Loucy (cell line): ENCODE measurements around the gene MUC5B.

Source experiments
- H2AFZ ChIP-seq: fragments of 200-600 bp; sonication (generic); 2 replicates; pipeline ENCODE4 v1.6.0; 2016; ENCODE audit warnings: antibody characterized with exemption, mild to moderate bottlenecking, low read length, moderate library complexity
- H3F3A ChIP-seq: fragments of 200-600 bp; 2 replicates; pipeline ENCODE4 v1.6.0; 2016; ENCODE audit warnings: antibody characterized with exemption, low read depth, mild to moderate bottlenecking
- H3K27me3 ChIP-seq: fragments of 200-600 bp; sonication (generic); 2 replicates; pipeline ENCODE4 v1.6.1; 2014; ENCODE audit warnings: low read length, mild to moderate bottlenecking; ENCODE audit not compliant: insufficient read depth, poor library complexity, severe bottlenecking
- H3K36me3 ChIP-seq: fragments of 200-600 bp; sonication (generic); 2 replicates; pipeline ENCODE4 v1.6.1; 2016; ENCODE audit warnings: low read length; ENCODE audit not compliant: insufficient read depth
- H3K4me1 ChIP-seq: fragments of 200-600 bp; sonication (generic); 2 replicates; pipeline ENCODE4 v1.5.1; 2014; ENCODE audit warnings: low read length, mild to moderate bottlenecking; ENCODE audit not compliant: insufficient read depth, poor library complexity, severe bottlenecking
- H3K4me2 ChIP-seq: fragments of 200-600 bp; sonication (generic); 2 replicates; pipeline ENCODE4 v1.6.0; 2014; ENCODE audit warnings: antibody characterized with exemption, low read length, low read depth, mild to moderate bottlenecking; ENCODE audit not compliant: poor library complexity, severe bottlenecking
- H3K4me3 ChIP-seq: fragments of 200-600 bp; sonication (generic); 2 replicates; pipeline ENCODE4 v1.5.1; 2014; ENCODE audit warnings: low read length, mild to moderate bottlenecking, mixed read lengths; ENCODE audit not compliant: poor library complexity, severe bottlenecking
- H3K79me2 ChIP-seq: fragments of 200-600 bp; sonication (generic); 2 replicates; pipeline ENCODE4 v1.6.1; 2014; ENCODE audit warnings: low read length; ENCODE audit not compliant: insufficient read depth
- H3K9ac ChIP-seq: fragments of 200-600 bp; sonication (generic); 2 replicates; pipeline ENCODE4 v1.6.0; 2014; ENCODE audit warnings: mild to moderate bottlenecking, low read depth, low read length, moderate library complexity; ENCODE audit not compliant: poor library complexity, severe bottlenecking
- H3K9me2 ChIP-seq: fragments of 200-600 bp; sonication (generic); replicated peaks from 2 replicates; pipeline ENCODE4 v1.6.1; 2016; ENCODE audit warnings: low read depth, low read length, mixed read lengths
- H3K9me3 ChIP-seq: fragments of 200-600 bp; sonication (generic); 2 replicates; pipeline ENCODE4 v1.6.1; 2014; ENCODE audit warnings: mild to moderate bottlenecking, antibody characterized with exemption, low read length, low read depth; ENCODE audit not compliant: insufficient read depth
- H4K20me1 ChIP-seq: fragments of 200-600 bp; sonication (generic); 2 replicates; pipeline ENCODE4 v1.6.0; 2014; ENCODE audit warnings: antibody characterized with exemption, low read length, mild to moderate bottlenecking; ENCODE audit not compliant: insufficient read depth, poor library complexity, severe bottlenecking
- EZH2phosphoT487 ChIP-seq: fragments of 200-600 bp; IDR thresholded peaks from 2 replicates; pipeline ENCODE4 v1.6.1; 2018; ENCODE audit warnings: antibody characterized with exemption, mild to moderate bottlenecking, moderate library complexity, borderline replicate concordance
- TF ChIP-seq, protein P1 (sequence below): fragments of 200-600 bp; sonication (generic); conservative IDR thresholded peaks from 2 replicates; pipeline ENCODE4 v1.5.1; 2014; ENCODE audit warnings: mild to moderate bottlenecking, antibody characterized with exemption, low read length

The MUC5B gene

DNA sequence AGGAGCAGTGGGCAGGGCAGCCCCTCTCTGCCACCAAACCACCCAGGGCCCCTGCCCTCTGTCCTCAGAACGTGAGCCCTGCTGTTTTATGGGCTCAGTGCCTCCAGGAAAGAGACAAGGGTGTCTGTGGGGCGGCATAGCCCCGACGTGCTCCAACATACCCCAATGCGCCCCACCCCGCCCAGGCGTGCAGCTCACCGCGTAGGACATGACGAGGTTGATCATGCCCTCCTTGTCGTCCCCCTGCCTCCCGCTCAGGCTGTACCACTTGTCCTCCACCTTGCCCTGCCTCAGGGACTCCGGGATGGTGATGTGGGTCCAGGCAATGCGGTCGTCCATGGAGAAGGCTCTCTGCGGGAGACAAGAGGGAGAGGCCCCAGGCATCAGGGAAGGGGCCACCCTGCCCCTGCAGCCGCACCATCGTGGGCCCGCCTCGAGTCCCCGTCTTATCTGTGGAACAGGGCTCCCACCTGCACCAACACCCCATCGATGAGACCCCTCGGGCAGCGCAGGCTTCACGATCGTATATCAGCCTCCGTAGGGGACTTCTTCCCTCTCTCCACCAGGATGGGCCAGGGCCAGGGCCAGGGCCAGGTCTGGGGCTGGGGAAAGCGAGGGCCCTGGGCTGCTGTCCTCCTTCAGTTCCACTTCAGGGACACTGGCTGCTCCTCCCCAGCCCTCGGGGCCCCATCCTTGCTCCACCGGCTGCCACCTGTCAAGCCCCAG, 65.7 kb downstream of the MUC5B start:
- no peaks in the 10 kb centered on the region for H3K79me2 ChIP-seq
- H3K4me2 ChIP-seq = no peak overlapping the region
- no peak overlapping the region for H3K9ac ChIP-seq
- no peak overlapping the region for H3K4me3 ChIP-seq
- H4K20me1 ChIP-seq = no peaks in the 10 kb centered on the region
- no peak overlapping the region for H2AFZ ChIP-seq
- no peaks in the 10 kb centered on the region for H3K9me2 ChIP-seq
- TF ChIP-seq, protein P1, sequence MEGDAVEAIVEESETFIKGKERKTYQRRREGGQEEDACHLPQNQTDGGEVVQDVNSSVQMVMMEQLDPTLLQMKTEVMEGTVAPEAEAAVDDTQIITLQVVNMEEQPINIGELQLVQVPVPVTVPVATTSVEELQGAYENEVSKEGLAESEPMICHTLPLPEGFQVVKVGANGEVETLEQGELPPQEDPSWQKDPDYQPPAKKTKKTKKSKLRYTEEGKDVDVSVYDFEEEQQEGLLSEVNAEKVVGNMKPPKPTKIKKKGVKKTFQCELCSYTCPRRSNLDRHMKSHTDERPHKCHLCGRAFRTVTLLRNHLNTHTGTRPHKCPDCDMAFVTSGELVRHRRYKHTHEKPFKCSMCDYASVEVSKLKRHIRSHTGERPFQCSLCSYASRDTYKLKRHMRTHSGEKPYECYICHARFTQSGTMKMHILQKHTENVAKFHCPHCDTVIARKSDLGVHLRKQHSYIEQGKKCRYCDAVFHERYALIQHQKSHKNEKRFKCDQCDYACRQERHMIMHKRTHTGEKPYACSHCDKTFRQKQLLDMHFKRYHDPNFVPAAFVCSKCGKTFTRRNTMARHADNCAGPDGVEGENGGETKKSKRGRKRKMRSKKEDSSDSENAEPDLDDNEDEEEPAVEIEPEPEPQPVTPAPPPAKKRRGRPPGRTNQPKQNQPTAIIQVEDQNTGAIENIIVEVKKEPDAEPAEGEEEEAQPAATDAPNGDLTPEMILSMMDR = no peak
- TF ChIP-seq EZH2phosphoT487 = no peak
- H3F3A ChIP-seq = no peaks in the 10 kb centered on the region
- no peaks in the 10 kb centered on the region for H3K27me3 ChIP-seq
- H3K36me3 ChIP-seq = peaks cover 58% of the 10 kb centered on the region; the same call in 1 of the 2 replicates
- H3K4me1 ChIP-seq = no peaks in the 10 kb centered on the region
- no peaks in the 10 kb centered on the region for H3K9me3 ChIP-seq

DNA sequence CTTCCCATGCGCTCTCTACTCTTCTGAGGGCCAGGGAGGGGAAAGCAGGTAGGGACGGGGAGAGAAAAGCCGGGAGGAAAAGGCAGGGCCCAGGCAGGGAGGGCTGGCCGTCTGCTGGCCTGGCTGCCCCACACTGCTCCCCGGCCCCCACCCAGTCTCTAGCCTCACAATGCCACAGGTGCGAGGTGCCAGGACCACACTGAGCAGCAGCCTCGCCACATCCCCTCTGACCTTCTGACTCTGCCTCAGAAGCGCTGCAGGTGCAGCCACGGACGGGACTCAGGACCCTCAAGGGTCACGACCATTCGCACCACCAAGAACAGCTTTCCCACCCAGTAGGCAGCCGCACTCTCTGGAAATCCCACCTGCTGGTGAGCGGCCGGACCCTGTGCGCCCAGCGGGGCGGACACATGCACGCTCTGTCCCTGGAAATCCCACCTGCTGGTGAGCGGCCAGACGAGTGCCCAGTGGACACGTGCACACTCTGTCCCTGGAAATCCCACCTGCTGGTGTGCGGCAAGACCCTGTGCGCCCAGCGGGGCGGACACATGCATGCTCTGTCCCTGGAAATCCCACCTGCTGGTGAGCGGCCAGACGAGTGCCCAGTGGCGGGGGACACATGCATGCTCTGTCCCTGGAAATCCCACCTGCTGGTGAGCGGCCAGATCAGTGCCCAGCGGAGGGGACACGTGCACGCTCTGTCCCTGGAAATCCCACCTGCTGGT, 66.5 kb downstream of the MUC5B start:
- TF ChIP-seq, protein P1 = no peak
- TF ChIP-seq EZH2phosphoT487 = no peak
- Histone ChIP-seq H3K36me3 (peaks cover 56% of the 10 kb centered on the region; the same call in 1 of the 2 replicates), H3F3A (no peaks in the 10 kb centered on the region), H3K9me2 (no peaks in the 10 kb centered on the region), H3K4me1 (no peaks in the 10 kb centered on the region), H3K9ac (no peak overlapping the region), H4K20me1 (no peaks in the 10 kb centered on the region), H3K4me2 (no peak overlapping the region), H3K79me2 (no peaks in the 10 kb centered on the region), H3K9me3 (no peaks in the 10 kb centered on the region), H3K27me3 (no peaks in the 10 kb centered on the region), H2AFZ (no peak overlapping the region), H3K4me3 (no peak overlapping the region)

- Histone ChIP-seq H3K27me3 (no peaks in the 10 kb centered on the region), H3K4me3 (no peak overlapping the region), H3K9ac (no peak overlapping the region), H3K36me3 (peaks cover 52% of the 10 kb centered on the region; the same call in 1 of the 2 replicates), H3K4me1 (no peaks in the 10 kb centered on the region), H4K20me1 (no peaks in the 10 kb centered on the region), H3K4me2 (no peak overlapping the region), H3K9me3 (no peaks in the 10 kb centered on the region), H3F3A (no peaks in the 10 kb centered on the region), H3K9me2 (no peaks in the 10 kb centered on the region), H3K79me2 (no peaks in the 10 kb centered on the region), H2AFZ (no peak overlapping the region)
- no peak for TF ChIP-seq EZH2phosphoT487
- TF ChIP-seq, protein P1 = no peak
These were observed 67.5 kb downstream of the MUC5B start for GRCh38 chr11:1290052-1291040.
